HG03558 (cell line): ENCODE results near the gene CLCN7.
"Not testable (repeated sequence)": the region's sequence is repeated elsewhere in the genome, so short reads cannot be mapped to it uniquely, and the experiment has no call there.

Experiments
- ATAC-seq: cut with Tn5 transposase; IDR thresholded peaks from one replicate; pipeline ENCODE4 v1.9.1; 2021; ENCODE audit warnings: moderate number of reproducible peaks; ENCODE audit not compliant: unreplicated experiment; ENCODE audit errors: extremely low read depth

Gene CLCN7

DNA sequence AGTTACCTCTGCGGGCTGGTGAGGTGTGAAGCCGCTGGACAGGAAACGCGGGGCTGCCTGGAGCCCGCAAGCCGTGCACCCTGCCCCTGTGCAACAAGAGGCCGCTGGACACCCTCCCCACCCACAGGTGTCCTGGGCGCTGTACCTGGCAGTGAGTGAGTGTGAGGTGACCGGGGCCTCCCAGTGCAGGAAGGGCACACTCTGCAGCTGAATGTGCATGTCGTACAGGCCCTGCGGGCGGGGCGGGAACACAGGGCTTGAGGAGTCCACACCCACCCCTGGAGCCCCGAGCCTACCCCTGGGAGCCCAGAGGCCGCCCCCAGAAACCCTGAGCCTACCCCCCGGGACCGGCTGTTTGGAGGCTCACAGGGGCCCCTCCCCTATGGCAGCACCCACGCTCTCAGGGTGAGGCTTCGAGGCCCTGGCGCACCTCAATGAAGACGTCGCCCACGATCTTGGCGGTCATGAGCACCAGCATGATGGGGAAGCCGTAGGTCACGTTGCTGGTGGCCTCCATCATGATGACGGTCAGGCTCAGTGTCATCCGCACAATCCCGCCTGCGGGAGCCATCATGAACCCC is 26.2 kb downstream of the CLCN7 start:
- ATAC-seq: no peak

DNA sequence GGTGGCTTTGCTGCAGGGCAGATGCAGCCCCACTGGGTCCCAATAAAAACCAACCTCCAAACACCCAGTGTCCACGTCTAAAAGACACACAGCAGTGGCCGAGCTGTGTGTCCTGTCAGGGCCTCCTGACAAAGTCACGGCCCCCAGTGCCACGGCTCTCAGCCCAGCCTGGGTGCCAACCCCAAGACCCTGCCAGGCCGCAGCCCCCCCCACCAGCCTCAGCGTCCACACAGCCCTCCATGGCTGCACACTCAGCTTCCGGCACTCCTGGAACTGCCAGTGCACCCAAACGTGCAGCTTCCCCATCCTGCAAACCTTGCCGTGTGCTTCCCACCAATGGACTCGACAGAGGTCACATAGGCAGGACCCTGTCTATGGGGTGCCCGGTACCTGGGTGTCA is 26.9 kb downstream of the CLCN7 start:
- no peak for ATAC-seq

DNA sequence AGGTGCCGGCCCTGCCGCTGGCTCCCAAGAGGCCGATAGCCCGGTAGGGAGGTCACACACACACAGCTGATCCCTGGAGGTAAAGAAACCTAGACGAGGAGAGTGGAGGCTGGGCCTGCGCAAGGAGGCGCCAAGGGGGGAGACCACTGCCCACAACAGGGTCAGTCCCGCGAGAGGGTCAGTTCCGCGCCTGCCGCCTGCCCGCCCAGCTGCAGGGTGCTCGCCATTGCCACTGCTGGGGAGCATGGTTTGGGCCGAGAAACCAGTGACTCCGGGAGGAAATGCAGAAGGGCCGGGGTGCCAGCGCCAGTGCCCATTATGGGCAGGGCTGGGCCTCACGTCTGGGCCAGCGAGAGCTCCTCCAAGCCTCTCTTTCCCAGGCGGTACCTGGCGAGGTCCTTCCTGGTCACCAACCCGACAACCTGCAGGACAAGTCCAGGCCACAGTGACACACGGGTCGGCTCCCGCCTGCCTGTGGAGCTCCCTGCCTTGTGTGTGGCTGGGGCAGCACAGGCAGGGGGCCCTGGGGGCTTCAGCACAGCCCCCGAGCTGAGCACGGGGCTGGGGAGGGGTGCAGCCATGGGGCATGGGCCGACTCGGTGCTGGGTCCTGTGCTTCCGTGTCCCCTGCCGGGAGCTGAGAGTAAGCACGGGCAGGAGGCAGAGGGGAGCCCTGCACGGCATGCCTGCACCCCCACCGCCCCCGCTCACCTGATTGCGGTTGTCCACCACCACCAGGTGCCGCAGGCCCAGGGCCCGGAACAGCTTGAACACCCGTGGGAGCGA is 28.3 kb downstream of the CLCN7 start:
- ATAC-seq: no peak

DNA sequence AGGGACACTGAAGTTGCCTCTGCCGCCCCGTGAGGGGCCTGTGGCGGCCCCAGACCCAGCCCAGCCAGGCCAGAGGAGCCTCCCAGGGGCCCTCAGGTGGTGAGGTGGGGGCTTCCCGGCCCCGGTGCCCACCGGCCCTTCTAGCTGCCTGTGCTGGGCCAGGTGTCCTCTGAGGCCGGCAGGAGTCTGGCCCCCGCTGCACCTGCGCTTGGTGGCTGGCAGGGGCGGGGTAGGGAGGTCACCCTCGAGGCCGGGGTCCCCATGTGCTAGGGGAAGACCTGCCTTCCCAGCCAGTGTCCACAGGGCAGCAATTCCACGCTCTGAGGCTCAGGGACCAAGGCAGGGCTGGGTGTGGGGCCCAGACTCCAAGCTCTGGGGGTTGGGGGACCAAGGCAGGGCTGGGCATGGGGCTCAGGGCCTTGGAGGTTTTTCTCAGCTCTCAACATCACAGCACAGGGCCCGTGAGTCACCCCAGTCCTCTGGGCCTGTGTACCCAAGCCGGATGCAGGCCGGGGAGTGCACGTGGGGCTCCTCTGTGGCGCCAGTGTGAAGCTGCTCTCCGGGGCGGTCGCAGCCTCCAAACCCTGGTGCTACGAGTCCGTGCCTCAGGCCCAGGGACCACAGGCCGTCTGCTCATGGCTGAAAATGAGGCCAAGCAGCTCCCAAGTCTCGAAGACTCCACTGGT is 29.2 kb downstream of the CLCN7 start:
- no peak for ATAC-seq

DNA sequence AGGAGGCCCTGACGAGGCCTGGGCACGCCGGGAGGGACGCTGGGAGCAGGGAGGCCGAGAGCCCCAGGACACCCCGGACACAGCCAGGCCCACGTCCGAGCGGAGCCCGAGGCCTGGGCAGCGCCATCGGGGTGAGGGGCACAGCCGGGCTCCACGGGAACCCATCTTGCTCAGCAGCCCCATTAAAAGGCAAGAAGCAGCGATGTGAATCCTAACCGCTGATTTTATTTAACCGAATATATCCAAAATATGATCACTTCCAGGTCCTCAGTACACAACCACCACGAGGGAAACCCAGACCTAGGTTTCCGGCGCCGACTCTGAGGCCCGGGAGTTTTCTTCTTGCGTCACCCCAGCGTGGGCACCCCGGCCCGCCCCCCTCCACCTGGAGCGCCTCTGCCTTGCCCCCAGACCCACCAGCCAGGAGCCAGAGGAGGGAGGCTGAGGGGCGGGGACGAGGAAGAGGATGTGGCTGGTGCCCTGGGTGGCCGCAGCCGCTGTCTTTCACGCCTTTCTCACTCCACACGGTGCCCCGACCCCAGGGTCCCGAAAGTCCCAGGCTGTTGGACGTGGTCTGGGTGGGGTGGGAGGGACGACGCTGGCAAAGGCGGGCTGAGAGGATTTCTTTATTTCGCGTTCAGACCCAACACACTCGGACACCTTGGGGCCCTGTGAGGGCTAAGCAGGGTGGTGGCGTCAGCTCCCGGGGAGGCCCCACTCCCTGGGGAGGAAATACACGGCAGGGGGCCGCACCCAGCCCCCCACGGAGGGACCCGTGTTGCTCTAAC is 29.9 kb downstream of the CLCN7 start:
- ATAC-seq: no peak

DNA sequence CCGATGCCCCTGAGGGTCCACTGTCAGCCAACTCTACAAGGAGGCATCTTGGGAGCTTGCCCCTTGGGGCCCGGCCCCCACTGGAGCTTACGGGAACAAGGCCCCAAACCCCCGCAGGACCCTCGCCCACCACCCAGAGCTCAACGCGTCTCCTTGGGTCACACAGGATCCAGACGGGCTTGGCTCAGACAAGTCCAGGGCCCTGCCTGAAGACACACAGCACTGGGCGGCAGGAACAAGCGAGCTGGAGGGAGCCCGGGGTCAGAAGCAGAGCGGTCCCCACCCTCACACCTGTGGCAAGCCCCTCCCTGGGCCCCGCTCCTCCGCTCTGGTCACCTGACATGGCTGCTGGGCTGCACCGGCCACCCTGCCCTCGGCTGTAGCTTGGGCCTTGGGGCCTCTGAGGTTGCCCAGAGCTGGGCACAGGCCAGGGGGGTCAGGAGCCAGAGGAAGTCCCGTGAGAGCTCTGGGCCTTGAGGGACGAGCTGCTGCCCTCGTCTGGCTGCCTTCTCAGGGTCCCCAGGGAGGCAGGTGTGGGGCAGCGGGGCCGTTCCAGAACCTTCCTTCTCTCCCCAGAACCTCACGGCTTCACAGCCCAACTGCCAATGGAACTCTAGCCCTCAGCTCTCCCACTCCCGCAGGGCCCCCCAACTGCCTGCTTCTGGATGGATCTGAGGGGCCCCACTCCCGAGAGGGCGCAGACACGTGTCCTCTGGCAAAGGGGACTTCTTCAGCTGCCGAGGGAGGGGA is 30.7 kb downstream of the CLCN7 start, which contains the start of gene CCDC154:
TSS of gene CCDC154 (minus strand) at position 577 of the 750 bp plus-strand sequence. CDS start at position 343, 234 bp downstream.
- ATAC-seq: no peak

DNA sequence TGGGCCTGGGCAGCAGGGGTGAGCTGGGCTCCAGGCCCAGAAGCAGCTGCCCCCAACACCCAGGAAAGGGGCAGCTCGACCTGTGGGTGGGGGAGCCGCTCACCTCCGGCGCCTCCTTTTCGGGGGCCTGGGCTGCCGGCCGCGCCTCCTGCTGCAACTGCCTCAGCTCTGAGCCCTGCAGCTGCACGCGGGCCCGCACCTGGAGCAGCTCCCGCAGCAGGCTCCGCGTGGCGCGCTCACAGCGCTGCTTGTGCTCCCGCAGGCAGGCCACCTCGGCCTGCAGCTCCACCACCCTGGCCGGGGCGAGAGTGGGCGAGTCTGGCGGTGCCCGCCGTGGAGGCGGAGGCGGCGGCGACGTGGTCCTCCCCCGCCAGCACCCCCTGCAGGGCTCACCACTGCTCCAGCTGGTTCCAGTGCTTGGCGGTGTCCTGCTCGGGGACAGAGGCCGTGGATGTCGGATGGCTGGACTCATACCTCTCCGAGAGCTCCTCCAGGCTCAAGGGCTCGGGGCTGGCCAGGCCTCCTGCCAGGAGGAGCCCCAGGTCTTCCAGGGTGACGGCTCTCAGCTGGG is 31.3 kb downstream of the CLCN7 start:
- no peak for ATAC-seq

DNA sequence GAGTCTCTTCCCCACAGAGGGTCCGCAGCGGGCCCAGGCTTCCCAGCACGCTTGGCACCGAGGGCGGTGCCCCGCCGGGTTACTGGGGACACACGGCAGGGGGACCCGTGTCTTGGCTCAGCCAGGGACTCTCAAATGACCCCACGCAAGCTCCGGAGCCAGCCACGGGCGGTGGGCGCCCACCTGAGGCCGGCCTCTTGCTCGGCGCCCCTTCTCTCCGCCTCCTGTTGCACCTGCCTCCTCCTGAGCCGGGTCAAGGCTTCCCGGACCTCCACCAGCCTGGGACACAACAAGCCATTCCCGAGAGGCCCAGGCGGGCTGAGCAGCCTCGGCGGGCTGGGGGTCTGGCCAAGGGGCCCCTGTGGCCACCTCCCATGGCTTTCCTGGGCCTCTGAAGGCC is 32.1 kb downstream of the CLCN7 start:
- ATAC-seq: no peak

DNA sequence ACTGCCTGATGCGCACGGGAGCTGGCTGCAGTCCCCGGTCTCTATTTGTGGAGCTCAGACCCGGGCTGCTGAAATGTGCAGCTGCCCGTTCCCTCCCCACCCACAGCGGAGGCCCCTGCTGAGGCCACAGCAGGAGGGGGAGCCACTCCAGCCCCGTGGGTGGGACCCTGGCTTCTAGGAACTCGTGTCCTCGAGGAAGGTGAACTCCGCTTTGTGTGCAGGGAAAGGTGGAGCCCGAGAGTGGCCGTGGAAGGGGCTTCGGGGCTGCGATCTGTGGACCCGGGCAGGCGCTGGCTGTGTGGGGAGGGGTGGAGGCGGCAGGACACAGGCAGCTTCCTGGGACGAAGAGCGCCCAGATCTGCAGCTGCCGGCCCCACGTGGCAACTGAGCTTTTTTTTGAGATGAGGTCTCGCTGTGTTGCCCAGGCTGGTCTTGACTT is 33.4 kb downstream of the CLCN7 start:
- no peak for ATAC-seq

DNA sequence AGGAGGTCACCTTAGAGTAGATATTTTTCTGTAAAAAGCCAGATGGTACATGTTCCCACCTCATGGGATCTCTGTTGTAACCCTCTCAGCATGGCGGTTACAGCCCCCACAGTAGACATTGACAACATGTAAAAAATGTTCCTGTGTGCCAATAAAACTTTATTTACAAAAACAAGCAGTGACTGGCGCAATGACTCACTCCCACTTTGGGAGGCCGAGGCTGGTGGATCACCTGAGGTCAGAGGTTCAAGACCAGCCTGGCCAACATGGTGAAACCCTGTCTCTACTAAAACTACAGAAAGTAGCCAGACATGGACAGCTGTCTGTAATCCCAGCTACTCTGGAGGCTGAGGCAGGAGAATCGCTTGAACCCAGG is 35.1 kb downstream of the CLCN7 start:
- not testable (repeated sequence) for ATAC-seq

DNA sequence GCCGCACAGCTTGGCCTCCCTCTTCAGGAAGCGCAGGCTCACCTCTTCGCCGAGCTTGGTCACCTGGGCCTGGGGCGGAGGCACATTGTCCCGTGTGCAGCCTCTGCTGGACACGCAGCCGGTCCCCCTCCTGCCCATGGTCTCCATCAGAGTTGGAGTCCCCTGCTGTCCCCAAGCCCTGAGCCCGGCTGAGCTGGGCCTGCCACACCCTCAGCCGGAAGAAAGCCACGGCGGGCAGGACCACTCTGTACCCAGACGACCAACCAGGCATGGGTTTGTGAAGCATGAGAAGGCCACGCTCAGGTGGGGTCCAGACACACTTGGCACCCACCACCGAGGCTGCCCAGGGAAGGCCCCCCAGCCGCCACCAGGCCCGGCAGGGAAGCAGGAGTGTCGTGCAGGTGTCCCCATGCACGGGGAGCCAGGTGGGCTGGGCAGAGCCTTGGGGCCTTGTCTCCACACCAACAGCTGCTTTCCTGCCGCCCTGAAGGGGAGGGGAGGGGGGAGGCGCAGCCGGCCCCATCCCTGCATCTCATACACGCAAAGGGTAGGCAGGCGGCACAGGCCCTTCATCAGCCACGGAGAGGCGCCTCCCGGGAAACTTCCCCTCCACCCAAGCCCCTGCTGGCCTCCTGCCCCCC is 35.6 kb downstream of the CLCN7 start:
- no peak for ATAC-seq

DNA sequence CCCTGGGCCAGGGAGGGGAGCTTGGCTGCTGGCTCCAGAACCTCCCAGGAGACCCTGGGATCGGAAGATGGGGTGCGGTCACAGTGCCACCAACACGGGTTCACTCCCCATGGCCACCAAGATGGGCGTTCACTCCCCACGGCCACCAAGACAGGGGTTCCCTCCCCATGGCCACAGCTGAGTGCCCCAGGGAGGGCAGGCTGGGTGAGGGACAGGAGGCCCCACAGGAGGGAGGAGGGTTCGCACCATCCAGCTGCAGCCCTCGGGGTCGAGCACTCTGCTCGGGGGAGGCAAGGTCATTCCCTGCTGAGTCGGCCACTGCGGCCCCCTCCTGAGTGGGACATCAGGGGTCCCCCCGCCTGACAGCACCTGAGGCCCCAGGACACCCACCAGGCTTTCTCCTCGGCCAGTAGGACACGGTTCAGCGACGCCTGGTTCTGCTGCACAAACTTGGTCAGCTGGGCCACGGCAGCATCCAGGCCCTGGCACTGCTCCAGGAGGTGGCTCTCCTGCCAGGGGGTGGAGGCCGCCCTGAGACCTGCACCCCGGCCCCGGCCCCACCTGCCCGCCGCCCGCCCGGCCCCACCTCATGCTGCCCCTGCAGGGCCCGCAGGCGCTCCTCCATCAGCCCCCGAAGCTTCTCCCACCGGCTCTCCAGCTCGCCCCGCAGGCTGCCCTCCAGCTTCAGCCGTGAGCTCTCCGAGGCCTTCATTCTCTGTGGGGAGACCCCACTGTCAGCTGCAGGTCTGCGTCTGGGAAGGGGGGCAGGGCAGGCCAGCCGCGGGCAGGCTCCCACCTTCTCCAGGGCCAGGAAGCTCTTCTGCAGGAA is 36.4 kb downstream of the CLCN7 start:
- ATAC-seq: no peak

DNA sequence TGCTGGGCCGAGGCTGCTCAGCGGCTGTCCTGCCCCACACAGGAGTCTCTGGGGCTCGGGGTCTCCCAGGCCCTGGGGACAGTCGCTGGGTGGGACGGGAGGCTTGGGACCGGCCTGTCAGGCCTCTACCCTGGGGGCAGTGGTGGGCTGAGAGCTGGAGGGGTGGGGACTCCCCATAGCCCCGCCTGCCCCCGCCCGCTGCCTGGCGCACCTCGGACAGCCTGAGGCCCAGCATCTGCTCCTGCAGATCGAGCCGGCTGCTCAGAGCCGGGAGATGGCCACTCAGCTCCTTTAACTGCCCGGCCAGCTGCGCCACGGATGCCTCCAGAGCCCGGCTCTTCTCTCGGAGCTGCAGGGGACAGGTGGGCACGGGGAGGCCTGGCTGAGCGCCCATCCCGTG is 37.2 kb downstream of the CLCN7 start:
- no peak for ATAC-seq

DNA sequence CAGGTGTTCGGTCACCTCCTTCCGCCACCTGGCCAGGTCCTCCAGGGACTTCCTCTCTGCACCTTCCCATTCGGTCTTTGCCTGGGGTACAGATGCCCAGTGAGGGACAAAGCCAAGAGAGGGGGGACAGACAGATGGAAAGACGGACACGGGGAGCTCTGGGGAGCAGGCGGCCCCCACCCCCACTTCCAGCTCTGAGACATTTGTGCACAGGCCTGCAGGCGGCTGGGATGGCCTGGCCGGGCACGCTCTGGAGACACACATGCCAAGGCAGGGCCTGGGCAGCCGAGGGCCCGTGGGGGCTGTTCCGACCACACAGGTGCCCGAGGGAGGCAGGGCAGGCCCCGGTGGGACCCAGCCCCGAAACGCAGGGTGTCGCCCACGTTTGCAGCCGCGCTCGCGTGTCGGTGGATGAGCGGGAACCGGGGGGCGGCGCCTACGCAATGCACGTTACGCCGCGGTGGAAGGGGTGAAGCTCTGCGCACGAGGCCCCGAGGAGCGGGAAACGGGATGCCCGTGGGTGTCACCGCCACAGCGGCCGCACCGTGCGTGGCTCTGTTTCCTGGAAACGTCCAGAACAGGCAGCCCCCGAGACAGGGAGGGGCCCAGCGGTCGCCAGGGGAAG is 38.0 kb downstream of the CLCN7 start:
- ATAC-seq: no peak

DNA sequence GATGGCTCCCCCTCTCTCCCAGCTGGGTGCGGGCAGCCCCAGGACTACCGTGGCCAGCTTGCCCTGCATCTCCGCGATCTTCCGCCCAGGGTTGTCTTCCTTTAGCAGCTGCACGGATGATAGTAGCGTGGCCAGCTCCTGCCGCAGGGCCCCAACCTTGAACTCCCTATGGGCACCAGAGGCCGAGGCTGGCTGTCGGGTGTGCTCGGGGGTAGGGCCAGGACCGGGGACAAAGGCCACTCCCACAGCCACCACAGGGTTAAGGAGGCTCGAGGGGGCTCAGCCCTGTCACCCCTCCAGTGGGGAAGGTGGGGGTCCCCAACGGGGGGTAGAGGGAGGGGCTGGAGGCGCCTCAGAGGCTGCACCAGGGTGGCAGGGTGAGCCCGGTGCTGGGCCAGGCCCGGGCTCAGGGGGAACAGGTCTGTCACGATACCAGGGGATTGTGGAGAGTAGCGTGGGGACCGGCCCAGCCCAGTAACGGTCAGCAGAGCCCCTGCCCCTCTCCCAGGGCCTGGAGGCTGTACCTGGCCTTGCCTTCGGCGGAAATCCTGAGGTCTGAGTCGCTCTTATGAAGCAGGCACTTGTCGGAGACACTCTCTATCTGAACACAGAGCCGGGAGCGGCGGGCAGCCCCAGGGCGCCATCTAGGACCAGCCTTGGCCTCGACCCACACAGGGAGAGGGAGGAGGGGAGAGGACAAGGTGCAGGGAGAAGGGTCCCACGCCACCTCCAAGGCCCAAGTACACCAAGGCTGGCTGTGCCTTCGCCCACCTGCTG is 38.7 kb downstream of the CLCN7 start:
- ATAC-seq: no peak

DNA sequence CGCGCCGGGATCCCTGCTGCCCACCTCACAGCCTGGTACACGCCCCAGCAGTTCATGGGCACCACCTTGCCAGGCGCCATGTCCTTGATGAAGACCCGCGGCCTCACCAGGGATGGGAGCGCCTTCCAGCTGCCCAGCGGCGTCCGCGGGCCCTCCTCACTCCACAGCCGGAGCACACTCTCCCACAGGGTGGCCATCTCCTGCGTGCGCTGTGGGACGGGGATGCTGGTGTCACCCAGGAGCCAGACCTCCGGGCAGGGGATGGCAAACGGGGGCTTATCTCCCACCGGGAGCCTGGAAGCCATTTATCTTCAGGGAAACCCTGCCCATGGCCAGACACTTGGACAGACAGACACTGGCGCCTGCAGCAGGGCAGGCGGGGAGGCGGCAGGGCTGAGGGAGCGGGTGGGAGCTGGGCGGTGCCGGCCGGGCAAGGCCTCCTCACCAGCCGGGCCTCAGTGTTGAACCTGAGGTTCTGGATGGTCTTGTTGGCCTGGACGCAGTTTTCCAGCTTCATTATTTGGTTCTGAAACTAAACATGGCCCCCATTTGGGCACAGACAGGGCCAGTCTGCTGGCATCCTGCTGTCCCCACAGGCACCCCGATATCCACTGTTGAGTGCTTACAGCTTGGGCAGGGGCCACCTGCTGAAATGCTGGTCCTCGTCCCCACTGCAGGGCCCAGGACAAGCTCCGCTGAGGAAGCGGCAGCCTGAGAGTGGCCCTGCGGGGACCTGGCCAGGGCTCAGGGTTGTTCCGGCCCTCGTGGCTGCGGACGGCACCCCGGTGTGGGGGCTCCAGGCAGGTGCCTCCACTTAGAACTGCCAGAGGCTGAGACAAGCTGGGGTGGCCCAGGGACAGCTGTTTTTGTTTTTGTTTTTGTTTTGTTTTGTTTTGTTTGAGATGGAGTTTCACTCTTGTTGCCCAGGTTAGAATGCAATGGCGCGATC is 39.9 kb downstream of the CLCN7 start:
- ATAC-seq: no peak
